HG03575 (cell line): ENCODE results near the gene DLG3.
"Not testable (repeated sequence)": the region's sequence is repeated elsewhere in the genome, so short reads cannot be mapped to it uniquely, and the experiment has no call there.

Experiments
- ATAC-seq: cut with Tn5 transposase; IDR thresholded peaks from one replicate; pipeline ENCODE4 v1.9.1; 2021; ENCODE audit not compliant: unreplicated experiment, insufficient number of reproducible peaks, low FRiP score; ENCODE audit errors: extremely low read depth

The DLG3 gene

DNA sequence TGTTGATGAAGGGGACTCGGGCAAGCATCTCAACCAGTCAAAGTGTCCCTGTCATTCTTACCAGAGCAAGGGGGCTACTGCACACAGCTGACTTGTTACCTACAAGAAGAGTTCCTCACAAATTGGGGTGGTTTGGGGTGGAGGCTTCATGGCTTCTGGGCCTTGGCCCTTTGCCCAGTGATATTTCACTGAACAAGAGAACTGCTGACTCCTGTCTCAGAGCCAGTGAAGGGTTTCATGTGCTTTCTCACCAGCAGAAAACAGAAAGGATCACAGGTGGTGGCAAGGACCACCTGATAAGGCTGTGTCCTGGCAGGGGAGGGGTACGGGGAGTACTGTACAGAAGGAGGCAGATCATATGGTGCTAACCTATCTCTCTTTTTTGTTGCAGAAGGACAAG is 53.5 kb downstream of the DLG3 start:
- ATAC-seq, result no peak

- no peak for ATAC-seq
Measured at GRCh38 chrX:70500826-70501225, 56.2 kb downstream of the DLG3 start.

DNA sequence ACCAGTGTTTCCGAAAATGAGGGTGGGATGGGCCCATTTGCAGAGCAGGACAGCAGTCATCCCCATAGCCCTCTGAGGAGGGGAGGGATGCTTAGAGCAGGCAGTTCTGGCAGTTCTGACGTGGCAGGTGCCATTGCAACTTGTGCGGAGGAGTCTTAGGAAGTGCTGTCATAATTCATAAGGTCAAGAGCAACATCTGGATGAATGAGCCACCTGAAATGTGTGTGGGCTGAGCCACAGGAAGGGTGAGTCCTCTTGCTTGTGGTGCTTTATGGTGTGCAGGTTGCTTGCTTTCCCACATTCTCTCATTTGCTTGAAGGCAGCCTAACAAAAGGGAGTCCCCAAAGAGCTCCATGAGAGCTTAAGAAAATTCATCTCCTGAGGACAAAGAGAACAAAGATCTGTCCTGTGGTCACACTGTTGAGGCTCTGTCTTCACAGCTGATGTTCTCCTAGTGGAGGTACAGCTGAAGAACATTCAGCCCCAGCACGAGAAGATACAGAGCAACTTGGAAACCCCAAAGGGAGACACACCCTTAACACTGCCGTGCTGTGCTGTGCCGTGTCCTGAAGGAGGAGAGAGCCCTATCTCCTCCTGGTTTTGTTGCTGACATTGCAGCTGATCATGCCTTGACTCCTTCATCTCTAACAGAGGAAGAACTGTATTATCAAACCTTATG is 60.3 kb downstream of the DLG3 start:
- ATAC-seq, result no peak

DNA sequence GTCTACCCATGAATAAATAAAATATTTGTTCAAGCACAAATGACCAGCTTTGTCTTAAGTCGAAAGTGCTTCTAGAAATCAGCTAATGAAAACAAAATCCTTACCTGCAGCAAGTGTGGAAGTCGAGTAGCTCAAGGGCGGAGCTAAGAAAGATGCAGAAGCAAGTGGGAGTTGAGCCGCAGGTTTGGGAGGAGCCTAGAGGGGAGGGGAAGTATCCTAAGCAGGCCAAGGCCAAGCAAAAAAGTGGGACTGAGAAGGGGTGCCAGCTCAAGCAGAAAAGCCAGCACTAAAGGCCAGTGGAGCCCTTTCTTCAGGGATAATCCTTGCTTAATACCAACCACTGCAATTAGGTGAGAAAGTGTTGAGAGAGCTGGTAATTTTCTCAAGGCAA is 60.8 kb downstream of the DLG3 start:
- ATAC-seq, result no peak

- ATAC-seq, result no peak
Measured at GRCh38 chrX:70508296-70508911, 63.8 kb downstream of the DLG3 start.

GRCh38 chrX:70509078-70509477 is 64.4 kb downstream of the DLG3 start:
- no peak for ATAC-seq

DNA sequence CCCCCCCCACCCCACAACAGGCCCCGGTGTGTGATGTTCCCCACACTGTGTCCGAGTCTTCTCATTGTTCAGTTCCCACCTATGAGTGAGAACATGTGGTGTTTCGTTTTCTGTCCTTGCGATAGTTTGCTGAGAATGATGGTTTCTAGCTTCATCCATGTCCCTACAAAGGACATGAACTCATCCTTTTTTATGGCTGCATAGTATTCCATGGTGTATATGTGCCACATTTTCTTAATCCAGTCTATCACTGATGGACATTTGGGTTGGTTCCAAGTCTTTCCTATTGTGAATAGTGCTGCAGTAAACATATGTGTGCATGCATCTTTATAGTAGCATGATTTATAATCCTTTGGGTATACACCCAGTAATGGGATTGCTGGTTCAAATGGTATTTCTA is 70.6 kb downstream of the DLG3 start:
- not testable (repeated sequence) for ATAC-seq

- ATAC-seq, result not testable (repeated sequence)
Measured at GRCh38 chrX:70515692-70516091, 71.1 kb downstream of the DLG3 start.

- ATAC-seq, result no peak
Measured at GRCh38 chrX:70525733-70526132, 81.1 kb downstream of the DLG3 start.

- ATAC-seq, result no peak
Measured at GRCh38 chrX:70527053-70527452, 82.4 kb downstream of the DLG3 start.

GRCh38 chrX:70527610-70528345 is 83.1 kb downstream of the DLG3 start:
- ATAC-seq, result no peak

GRCh38 chrX:70535198-70535597 is 90.6 kb downstream of the DLG3 start:
- ATAC-seq, result no peak

GRCh38 chrX:70549429-70549828 is 104.8 kb downstream of the DLG3 start:
- no peak for ATAC-seq

GRCh38 chrX:70552130-70552704 is 107.6 kb downstream of the DLG3 start:
- no peak for ATAC-seq

DNA sequence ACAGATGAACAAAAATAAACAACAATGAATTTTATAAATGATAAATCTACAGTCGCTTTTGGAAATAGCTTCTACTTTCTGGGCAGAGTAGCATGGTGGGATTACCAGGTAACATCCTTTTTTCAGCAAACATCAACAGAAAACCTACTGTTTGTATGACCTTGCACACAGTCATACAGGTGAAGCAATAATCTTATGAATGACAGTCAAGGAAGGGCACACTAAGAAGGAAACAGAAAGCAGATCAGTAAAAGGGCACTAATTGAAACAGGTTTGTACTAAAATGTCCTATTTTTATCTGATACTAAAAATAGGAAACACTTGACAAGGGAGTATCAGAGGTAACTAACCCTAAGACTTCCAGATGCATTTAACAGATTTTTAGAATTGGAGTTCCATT is 108.9 kb downstream of the DLG3 start:
- ATAC-seq, result peak; percentile 74

- ATAC-seq, result no peak
Measured at GRCh38 chrX:70554081-70554480, 109.4 kb downstream of the DLG3 start.

DNA sequence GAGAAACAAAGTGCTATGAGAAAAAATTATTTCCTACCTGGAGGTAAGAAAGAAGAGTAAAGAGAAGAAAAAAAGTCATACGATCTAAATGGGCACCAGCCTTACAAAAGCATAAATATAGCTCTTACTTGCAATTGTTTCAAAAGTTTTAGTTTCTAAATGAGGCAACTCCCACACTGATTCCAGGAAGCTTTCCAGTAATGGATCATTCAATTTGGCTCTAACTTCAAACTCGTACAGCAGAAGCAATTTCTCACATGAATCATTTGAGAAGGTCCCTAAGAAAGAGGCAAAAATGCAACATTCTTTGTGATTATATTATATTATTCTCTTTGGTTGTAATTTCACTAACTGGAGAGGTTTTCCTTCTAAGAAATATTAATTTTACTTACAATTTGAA is 109.9 kb downstream of the DLG3 start:
- ATAC-seq, result no peak

DNA sequence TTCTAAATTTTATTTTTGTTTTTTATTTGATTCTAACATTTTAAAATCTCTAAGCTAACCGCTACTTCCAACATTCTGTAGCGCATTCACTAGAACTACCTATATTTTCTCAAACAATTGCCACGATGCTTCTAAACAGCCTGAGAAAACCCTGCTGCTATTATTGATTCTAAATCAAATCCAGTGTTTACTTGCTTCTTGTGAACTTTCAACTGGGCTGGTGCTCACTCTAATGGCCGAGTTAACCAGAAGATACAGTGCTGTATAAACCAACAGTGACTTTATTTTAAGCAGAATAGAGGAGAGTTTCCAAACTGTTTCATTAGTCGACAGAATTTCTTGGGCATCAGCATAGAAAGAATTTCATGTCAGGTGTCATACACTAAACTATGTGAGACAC is 110.3 kb downstream of the DLG3 start:
- ATAC-seq, result no peak
